NB4 (cell line): Measurements from ENCODE around the gene CCNB3.

Source experiments
- DNase-seq: peaks from one replicate; pipeline ENCODE4 v3.0.0; 2010; ENCODE audit warnings: low read depth
- H3K4me3 ChIP-seq: one replicate; pipeline ENCODE4 v1.5.1; 2011; ENCODE audit warnings: mild to moderate bottlenecking, low read depth, low read length, moderate library complexity
- CTCF ChIP-seq: IDR thresholded peaks from one replicate; pipeline ENCODE4 v1.5.1; 2012; ENCODE audit warnings: low read depth, low read length
- MYC ChIP-seq: IDR thresholded peaks from 2 replicates; pipeline ENCODE4 v1.6.1; 2011; ENCODE audit warnings: low read depth, low read length
- POLR2A ChIP-seq: IDR thresholded peaks from 2 replicates; pipeline ENCODE4 v1.6.1; 2011; ENCODE audit warnings: mild to moderate bottlenecking; ENCODE audit not compliant: insufficient read length; ENCODE audit errors: extremely low read depth
- TF ChIP-seq, protein P1 (sequence below): IDR thresholded peaks from 2 replicates; pipeline ENCODE4 v1.6.1; 2011; ENCODE audit warnings: low read depth, low read length

The CCNB3 gene

DNA sequence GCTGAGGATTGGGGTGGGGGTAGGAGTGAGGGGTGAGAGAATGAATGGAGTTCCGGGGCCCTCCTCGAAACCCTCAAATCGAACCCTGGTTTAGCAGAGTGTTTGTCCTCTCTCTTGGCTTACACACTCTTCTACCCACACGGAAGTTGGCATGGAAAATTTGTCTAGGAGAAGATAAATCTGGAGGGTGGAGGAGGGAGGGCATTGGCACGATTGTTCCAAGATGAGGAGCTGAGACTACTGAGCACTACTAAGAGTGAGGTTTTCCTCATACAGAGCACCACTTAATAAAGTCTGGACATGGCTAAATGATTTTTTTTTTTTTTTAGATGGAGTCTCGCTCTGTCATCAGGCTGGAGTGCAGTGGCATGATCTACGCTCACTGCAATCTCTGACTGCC lies 37.2 kb upstream of the CCNB3 start:
- TF ChIP-seq MYC (no peak), CTCF (no peak), POLR2A (no peak)
- TF ChIP-seq, protein P1, sequence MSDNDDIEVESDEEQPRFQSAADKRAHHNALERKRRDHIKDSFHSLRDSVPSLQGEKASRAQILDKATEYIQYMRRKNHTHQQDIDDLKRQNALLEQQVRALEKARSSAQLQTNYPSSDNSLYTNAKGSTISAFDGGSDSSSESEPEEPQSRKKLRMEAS, result no peak
- DNase-seq, result no peak
- H3K4me3 ChIP-seq, result no peak overlapping the region

- H3K4me3 ChIP-seq, result no peak overlapping the region
- DNase-seq, result no peak
- no peak for TF ChIP-seq POLR2A
- TF ChIP-seq CTCF, result no peak
- TF ChIP-seq MYC, result no peak
- TF ChIP-seq, protein P1, result no peak
These were observed 36.3 kb upstream of the CCNB3 start for GRCh38 chrX:50168241-50168687.

DNA sequence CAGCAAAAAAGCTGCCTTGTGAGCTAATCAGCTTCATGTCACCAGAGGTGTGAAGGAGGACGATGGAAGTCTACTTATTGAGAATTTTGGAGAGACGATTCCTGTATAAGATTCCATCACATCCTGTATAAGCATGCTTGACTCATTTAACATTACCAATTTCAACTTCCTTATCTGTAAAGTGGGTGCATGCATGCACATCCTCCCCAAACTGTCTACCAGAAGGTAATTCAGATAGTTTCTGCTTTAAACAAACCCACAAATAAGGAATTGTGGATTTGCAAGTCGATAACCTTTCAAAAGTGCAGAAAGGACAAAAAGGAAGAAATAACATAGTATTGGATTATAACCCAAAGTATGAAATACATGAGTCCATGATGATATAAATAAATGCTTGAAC lies 34.8 kb upstream of the CCNB3 start:
- H3K4me3 ChIP-seq, result no peak overlapping the region
- DNase-seq, result no peak
- no peak for TF ChIP-seq MYC
- TF ChIP-seq, protein P1, result no peak
- TF ChIP-seq POLR2A, result no peak
- TF ChIP-seq CTCF, result no peak

GRCh38 chrX:50180073-50180940 lies 24.3 kb upstream of the CCNB3 start:
- no peak for TF ChIP-seq POLR2A
- no peak for TF ChIP-seq CTCF
- TF ChIP-seq, protein P1, result no peak
- no peak for TF ChIP-seq MYC
- no peak for DNase-seq
- no peak overlapping the region for H3K4me3 ChIP-seq

DNA sequence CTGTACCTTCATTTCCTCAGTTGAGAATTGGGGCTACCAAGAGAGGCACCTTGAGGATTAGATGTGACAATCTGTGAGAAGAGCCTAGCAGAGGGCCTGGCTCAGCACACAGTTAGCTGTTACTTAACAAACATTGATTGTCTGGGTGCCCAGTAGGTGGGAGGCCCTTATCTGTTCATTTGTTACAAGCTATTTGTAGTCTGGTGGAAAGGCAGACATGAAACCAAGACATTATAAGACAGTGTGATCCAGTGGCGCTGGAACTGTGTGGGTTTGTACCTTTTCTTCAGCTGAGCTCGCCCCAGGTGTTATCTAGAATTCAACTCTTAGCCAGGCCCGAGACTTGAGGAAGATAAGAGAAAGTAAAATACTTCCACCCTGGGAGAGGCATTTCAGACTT lies 20.7 kb upstream of the CCNB3 start:
- TF ChIP-seq CTCF (no peak), MYC (no peak), POLR2A (no peak)
- TF ChIP-seq, protein P1, result no peak
- H3K4me3 ChIP-seq, result no peak overlapping the region
- no peak for DNase-seq
